ENCODE measurements around the gene GUCD1.
"Not testable (repeated sequence)": the region's sequence is repeated elsewhere in the genome, so short reads cannot be mapped to it uniquely, and the experiment has no call there.

DNA sequence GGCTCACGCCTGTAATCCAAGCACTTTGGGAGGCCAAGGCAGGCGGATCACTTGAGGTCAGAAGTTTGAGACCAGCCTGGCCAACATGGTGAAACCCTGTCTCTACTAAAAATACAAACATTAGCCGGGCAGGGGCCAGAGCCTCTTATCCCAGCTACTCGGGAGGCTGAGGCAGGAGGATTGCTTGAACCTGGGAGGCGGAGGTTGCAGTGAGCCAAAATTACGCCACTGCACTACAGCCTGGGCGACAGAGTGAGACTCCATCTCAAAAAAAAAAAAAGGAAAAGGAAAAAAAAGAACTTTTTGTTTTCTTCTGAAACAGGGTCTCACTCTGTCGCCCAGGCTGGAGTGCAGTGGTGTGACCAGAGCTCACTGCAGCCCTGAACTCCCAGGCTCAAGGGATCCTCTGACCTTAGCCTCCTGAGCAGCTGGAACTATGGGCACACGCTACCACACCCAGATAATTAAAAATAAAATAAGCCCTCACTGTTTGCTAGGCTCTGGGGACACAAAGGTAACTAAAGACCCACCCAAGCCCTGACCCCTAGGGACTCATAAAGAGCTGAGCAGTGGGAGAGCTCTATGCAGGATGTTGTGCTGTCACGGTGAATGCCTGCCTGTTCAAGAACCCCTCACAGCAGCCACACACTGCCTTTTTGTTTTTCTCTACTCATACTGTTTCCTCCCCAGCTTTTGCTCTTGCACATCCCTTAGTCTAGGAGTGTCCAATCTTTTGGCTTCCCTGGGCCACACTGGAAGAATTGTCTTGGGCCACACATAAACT is 2.2 kb downstream of the GUCD1 start:
- not testable (repeated sequence) for TF ChIP-seq EZH2phosphoT487 (IDR thresholded peaks at IDR 0.05; ENCODE audit: borderline replicate concordance, low read depth, low read length)
- TF ChIP-seq, protein P1, sequence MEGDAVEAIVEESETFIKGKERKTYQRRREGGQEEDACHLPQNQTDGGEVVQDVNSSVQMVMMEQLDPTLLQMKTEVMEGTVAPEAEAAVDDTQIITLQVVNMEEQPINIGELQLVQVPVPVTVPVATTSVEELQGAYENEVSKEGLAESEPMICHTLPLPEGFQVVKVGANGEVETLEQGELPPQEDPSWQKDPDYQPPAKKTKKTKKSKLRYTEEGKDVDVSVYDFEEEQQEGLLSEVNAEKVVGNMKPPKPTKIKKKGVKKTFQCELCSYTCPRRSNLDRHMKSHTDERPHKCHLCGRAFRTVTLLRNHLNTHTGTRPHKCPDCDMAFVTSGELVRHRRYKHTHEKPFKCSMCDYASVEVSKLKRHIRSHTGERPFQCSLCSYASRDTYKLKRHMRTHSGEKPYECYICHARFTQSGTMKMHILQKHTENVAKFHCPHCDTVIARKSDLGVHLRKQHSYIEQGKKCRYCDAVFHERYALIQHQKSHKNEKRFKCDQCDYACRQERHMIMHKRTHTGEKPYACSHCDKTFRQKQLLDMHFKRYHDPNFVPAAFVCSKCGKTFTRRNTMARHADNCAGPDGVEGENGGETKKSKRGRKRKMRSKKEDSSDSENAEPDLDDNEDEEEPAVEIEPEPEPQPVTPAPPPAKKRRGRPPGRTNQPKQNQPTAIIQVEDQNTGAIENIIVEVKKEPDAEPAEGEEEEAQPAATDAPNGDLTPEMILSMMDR (conservative IDR thresholded peaks at IDR 0.05; ENCODE audit: low read length) = not testable (repeated sequence)

Data from OCI-LY7 (cell line).